Loucy (cell line): ENCODE measurements around the gene CHST10.

Source experiments
- EZH2phosphoT487 ChIP-seq: fragments of 200-600 bp; IDR thresholded peaks from 2 replicates; pipeline ENCODE4 v1.6.1; 2018; ENCODE audit warnings: antibody characterized with exemption, mild to moderate bottlenecking, moderate library complexity, borderline replicate concordance
- TF ChIP-seq, protein P1 (sequence below): fragments of 200-600 bp; sonication (generic); conservative IDR thresholded peaks from 2 replicates; pipeline ENCODE4 v1.5.1; 2014; ENCODE audit warnings: mild to moderate bottlenecking, antibody characterized with exemption, low read length

DNA sequence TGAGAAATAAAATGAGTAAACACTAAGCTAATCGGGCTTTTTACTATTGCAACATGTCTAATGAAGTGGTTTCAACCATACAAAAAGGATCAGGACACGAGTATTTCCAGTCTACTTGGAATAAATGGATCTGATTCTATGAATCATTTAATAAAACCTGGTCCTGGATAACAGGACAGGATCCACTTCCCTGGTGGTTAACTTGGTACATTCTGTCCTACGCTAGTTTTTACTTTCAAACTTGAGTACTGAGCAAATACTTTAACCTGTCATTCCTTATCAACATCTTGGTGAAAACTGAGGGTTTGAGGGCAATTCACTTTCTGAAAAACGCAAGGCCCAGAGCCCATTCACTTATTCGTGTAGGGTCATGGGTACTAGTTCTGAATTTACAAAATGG lies 33.5 kb downstream of the CHST10 start:
- TF ChIP-seq, protein P1, sequence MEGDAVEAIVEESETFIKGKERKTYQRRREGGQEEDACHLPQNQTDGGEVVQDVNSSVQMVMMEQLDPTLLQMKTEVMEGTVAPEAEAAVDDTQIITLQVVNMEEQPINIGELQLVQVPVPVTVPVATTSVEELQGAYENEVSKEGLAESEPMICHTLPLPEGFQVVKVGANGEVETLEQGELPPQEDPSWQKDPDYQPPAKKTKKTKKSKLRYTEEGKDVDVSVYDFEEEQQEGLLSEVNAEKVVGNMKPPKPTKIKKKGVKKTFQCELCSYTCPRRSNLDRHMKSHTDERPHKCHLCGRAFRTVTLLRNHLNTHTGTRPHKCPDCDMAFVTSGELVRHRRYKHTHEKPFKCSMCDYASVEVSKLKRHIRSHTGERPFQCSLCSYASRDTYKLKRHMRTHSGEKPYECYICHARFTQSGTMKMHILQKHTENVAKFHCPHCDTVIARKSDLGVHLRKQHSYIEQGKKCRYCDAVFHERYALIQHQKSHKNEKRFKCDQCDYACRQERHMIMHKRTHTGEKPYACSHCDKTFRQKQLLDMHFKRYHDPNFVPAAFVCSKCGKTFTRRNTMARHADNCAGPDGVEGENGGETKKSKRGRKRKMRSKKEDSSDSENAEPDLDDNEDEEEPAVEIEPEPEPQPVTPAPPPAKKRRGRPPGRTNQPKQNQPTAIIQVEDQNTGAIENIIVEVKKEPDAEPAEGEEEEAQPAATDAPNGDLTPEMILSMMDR: no peak
- no peak for TF ChIP-seq EZH2phosphoT487
